Kidney tubule cell (primary cell): ENCODE measurements around the gene TBC1D23.
"Not testable (repeated sequence)": the region's sequence is repeated elsewhere in the genome, so short reads cannot be mapped to it uniquely, and the experiment has no call there.

Experiments
- DNase-seq: peaks from one replicate; pipeline ENCODE4 v3.0.0-alpha.2; 2018; ENCODE audit warnings: low spot score

Gene TBC1D23

DNA sequence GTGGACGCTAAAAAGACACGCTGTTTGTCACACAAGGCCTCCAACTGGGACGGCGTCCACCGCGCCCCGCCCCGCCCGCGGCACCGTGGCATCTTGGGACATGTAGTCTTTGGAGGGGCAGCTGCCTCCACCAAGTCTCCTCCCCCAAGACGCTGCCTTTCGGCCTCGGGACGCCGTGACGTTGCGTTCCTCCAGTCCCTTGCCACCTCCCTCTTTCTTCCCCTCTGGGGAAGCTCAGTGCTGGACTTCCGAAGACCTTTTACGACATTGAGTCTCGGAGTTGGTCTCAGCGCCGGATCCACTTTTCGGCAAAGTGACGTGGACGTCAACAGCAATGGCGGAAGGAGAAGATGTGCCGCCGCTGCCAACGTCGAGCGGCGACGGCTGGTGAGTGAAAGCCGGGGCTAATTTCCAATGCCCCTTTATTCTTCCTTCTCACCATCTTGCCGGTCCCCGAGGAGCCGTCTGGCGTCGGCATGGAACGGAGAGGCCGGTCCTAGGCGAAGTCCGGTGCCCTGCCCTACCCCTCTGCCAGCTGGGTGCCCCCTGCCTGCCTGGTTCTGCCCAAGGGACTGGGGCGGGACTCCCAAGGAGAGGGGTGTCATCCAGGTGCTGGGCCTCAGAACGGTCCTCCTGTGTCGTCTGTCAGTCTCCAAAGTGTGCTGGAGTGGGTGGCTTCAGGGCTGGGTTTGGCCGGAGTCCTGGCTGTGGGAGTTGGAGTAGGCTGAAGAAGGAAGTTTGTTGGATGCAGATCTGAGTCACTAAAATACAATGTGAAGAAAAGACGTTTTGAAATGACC lies at the start of gene TBC1D23:
Gene TBC1D23, plus strand, starts transcription at position 308 of the 800 bp plus-strand sequence. Its CDS starts 27 bp downstream, at position 335.
- peak; percentile 100 for DNase-seq

DNA sequence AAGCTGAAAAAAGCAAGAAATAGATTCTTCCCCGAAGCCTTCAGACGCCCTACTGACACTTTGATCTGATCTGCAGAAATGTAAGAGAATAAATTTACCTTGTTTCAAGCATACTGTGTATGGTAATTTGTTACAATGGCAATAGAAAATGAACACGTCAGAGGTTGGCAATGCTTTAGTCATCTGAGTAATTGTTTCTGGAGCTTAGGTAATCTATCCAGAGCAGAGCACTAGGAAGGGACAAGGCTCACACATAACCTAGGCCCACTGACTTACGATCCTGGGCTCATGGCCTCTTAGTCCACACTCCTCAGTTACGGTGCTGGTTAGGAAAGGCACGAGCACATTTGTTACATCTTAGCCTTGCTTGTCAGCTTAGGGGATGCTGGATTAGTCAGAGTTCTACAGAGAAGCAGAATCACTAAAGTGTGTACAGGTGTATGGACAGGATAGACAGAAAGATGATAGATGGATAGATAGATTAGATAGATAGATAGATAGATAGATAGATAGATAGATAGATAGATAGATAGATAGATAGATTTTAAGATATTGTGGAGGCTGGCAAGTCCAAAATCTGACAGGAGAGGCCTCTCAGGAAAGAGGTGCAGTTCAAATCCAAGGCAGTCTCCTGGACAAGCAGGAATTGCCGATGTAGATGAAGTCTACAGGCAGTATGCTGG lies 46.8 kb upstream of the TBC1D23 start:
- peak; percentile 12 for DNase-seq

DNA sequence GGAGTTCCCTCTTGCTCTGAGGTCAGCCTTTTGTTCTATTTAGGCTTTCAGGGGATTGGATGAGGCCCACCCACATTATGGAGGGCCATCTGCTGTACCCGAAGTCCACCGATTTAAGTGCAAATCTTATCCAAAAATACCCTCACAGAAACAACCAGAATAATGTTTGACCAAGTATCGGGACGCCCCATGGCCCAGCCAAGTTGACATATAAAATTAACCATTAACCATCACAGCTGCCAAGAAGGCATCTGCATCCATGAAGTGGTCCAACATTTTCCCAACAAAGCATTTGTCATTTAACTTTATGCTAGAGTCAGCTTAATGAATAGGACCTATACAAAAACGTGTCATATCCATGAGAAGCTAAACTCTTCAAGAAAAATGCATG lies 46.2 kb upstream of the TBC1D23 start:
- DNase-seq: no peak

DNA sequence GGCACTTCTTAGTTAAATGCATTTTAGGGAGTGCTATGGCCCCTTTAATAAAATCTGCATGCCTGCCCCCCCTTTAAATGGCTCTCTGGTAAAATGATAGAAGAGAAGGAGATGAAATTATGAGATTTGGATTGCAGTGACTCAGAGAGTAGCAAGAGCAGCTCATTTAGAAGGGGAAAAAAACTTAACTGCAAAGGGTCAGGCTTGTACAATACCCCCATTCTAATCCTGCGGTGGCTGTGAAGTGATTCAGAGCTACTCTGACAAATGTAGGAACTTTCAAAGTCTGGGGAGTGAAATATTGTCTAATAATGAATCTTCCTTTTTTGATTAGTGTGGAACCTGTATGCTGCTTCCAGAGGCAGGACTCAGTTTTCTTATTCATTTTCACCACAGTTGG lies 44.1 kb upstream of the TBC1D23 start:
- no peak for DNase-seq

DNA sequence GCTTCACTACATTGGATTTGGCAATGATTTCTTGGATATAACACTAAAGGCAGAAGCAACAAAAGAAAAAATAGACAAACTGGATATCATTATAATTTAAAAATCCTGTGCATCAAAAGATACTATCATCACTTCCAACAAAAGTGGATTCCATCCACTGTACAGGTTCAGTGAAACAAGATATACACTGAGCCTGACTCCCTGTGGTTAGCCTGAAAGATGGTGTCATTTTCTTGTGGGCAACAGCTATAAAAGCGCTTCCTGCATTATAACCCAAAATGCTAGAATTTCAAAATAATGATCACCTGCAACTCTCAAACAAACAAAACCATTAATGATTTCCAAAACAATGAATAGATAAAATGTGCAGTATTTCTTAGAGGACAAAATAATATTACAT lies 39.6 kb upstream of the TBC1D23 start:
- DNase-seq: no peak

DNA sequence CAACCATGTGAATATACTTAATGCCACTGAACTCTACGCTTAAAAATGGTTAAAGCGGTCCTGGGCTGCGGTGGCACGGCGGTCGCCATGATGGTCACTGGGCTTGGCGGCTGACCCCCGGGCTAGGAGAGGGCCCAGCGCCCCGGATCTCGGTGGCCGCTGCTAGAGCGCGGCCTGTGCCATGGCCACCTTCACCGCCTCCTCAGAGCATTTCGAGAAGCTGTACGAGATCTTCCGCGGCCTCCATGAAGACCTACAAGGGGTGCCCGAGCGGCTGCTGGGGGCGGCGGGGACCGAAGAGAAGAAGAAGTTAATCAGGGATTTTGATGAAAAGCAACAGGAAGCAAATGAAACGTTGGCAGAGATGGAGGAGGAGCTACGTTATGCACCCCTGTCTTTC lies 35.6 kb upstream of the TBC1D23 start:
- no peak for DNase-seq

DNA sequence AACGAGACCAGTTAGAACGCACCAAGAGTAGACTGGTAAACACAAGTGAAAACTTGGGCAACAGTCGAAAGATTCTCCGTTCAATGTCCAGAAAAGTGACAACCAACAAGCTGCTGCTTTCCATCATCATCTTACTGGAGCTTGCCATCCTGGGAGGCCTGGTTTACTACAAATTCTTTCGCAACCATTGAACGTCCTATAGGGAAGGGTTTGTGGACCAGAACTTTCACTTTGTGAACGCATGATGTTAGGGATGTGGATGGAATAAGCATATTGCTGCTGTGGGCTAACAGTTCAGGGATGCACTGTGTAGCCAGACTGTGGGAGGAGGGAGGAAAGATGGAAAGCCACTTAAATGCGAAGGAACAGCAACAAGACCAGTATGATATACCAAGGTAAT lies 34.9 kb upstream of the TBC1D23 start:
- DNase-seq: no peak

DNA sequence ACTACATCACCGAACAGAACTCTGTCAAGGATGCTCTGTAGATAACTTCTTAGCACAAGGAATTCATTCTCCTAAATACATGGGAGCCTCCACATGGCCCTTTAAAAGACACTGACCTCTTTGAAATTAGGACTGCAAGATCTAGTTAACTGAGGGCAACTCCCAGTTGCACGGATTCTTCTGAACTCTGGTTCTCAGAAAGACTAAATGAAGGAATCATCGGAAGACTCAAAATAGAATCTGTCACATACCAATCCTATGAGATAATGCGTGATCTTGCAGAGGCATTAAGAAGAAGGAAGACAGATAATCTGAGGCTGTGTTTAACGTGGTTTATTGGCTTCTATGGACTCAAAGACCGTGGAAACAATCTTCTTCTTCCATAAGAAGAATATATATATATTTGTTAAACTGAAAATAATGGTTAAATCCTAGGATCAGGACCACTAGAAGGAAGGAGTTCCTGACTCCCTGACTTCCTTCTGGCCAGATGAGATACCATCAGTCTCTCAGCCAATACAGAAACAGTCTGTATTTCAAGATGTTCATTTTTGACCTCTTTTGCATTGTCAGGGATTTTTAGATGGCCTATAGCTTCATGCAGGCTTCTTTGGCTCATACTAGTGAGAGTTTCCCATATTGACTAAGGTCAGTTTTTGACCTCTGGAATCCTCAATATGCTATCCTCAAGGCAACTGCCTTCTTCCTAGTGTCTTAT lies 33.9 kb upstream of the TBC1D23 start:
- peak; percentile 33 for DNase-seq

DNA sequence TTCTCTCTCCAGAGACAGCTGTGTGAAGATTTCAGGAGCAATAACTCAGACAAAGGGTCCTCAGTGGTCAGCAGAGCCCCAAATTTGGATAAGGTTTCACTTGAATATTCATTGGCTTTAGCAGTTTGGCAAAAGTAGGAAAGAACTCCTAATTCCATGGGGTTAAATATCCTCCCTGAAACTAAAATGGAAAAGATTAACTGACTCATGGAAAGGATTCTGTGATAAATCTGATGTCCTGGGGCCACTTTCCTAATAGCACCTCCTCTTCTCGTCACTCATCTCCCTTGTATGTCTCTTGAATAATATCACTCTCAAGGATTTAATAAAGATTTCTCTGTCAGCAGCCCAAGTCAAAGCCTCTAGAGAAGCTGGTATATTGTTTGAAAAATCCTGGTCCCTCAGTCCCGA lies 33.3 kb upstream of the TBC1D23 start:
- DNase-seq: no peak

DNA sequence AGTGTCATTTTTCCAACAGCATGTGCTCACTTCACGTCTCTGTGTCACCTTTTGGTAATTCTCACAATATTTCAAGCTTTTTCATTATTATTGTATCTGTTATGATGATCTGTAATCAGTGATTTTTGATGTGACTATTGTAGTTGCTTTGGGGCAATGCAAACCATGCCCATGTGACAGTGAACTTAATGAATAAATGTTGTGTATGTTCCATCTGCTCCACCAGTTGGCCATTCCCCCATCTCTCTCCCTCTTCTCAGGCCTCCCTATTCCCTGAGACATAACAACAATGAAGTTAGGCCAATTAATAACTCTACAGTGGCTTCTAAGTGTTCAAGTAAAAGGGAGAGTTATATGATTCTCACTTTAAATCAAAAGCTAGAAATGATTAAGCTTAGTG lies 32.5 kb upstream of the TBC1D23 start:
- DNase-seq: no peak

DNA sequence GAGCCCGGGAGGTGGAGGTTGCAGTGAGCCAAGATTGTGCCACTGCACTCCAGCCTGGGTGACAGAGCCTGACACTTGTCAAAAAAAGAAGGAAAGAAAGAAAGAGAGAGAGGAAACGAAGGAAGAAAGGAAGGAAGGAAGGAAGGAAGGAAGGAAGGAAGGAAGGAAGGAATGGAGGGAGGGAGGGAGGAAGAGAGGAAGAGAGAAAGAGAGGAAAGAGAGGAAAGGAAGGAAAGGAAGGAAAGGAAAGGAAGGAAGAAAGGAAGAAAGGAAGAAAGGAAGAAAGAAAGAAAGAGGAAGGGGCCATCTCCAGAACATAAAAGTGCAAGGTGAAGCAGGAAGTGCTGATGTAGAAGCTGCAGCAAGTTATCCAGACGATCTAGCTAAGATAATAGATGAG lies 31.6 kb upstream of the TBC1D23 start:
- not testable (repeated sequence) for DNase-seq

DNA sequence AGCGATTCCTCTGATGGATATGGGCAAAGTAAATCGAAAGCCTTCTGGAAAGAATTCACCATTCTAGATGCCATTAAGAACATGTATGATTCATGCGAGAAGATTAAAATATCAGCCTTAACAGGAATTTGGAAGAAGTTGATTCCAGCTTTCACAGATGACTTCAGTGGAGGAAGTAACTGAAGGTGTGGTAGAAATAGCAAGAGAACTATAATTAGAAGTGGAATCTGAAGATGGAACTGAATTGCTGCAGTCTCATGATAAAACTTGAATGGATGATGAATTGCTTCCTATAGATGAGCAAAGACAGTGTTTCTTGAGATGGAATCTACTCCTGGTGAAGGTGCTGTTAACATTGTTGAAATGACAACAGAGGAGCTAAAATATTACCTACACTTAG lies 30.1 kb upstream of the TBC1D23 start:
- DNase-seq: no peak

DNA sequence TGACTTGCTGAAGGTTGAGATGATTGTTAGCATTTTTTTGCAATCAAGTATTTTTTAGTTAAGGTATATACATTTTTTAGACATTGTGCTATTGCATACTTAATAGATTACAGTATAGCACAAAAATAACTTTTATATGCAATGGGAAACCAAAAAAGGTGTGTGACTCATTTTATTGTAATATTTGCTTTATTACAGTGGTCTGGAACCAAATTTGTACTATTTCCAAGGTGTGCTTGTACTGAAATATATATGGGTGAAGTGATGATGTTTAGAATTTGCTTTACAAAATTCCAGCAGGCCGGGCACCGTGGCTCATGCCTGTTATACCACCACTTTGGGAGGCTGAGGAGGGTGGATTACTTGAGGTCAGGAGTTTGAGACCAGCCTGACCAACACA lies 29.1 kb upstream of the TBC1D23 start:
- no peak for DNase-seq

DNA sequence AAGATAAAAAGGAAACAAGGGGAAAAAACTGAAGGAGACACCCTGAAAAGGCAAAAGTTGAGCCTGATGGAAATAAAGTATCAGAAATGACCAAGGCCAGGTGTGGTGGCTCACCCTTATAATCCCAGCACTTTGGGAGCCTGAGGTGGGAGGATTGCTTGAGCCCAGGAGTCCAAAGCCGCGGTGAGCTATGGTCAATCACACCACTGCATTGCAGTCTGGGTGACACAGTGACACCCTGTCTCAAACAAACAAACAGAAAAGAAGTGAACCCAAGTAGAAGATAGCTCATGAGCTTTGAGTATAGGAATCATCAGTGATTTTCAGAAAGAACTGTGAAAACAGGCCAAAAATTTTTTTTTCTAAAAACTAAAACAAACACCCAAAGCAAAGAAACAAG lies 26.4 kb upstream of the TBC1D23 start:
- DNase-seq: no peak

DNA sequence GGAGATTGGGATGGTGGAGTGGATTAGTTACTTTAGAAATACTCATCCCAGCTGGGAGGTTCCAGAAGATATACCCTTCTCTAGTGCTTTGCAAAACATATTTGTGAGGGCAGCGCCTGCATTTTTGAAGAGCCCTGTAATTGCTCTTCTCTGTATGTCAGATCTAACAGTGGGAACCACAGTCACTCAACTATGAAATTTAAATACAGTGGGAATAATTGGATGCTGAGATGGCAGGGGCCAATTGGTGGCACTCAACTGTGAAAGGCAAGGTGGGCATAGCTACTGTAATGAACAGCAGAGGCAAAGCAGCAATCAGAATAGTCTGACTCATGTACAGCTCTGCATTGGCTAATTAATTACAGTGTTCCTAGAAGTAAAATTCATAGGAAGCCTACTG lies 22.2 kb upstream of the TBC1D23 start:
- DNase-seq: peak; percentile 18

DNA sequence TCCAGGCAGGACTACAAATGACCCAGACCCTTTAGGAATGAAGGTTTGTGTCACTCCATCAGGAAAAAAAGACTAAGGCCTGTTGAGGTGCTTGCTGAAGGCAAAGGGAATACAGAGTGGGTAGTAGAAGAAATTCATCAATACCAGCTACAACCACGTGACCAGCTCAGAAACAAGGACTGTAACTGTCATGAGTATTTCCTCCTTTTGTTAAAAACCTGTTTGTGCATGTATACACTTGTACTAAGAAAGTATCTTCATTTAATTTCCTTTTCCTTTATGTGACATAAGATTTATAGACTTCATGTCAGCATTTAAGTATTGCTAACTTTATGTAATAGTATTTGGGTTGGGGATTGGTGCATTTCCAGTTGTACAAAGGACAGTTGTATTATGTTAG lies 18.3 kb upstream of the TBC1D23 start:
- not testable (repeated sequence) for DNase-seq

DNA sequence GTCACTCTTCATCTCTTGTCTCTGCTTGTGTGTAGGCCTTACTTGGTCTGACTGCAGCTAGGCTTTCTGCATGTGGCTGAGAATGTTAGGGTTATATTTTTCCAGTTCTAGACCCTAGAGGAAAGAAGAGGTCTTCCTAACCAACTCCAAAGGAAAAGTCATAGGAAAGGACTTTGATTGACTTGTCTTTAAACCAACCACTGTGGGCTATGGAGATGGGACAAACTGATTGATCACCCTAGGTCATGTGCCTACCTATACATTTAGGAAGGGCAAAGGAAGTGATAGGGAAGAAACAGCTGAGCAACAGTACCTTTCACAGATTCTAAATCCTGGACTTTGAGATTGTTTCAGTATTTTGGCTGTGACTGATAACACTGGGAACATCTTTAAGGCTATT lies 16.5 kb upstream of the TBC1D23 start:
- DNase-seq: no peak

DNA sequence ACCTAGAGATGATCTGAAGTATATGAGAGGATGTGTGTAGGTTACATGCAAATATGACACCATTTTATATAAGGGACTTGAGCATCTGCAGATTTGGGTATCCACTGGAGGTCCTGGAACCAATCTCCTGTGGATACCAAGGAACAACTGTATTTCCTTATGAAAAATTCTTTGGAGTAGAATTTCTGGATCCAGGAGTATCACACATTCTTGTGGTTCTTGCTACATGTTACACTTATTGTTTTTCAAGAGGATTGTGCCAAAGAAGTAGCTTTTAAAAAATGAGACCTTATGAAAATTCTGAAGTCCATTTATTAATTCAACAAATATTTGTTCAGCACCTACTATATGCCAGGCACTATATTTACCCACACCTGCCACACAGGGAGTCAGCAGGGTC lies 15.7 kb upstream of the TBC1D23 start:
- no peak for DNase-seq

DNA sequence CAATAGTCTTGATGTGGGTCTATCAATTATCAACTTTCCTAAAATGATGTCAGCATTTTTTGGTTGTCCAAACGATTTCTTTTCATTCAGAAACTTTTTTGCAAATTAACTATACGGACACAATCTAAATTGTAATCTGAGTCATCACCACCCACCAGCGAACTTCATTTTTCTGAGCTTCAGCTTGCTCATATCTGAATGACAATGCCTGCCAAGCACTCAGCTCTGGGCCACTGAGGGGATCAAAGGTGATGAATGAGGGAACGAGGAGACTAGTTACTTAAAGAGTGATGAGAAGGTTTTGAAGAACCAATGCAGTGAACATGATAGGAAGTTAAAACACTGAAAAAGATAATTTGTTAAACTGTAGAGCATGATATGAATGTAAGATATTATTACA lies 14.9 kb upstream of the TBC1D23 start:
- peak; percentile 50 for DNase-seq

DNA sequence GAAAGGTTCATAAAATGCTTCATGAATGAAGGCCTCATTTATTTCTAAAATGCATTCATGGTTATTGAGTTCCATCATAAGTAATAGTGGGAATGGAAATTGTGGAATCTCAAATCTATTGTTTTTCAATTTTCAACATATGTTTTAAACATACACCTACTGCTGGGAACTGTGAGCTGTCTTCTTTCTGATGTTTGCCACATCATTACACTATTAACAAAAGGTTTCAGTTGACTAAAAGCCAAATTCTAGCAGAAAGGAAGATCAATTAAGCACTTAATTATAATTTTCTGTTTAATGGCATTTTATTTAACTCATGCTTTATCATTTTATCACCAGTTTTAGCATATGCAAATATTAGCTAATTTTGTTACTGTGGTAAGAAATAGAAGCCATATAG lies 13.8 kb upstream of the TBC1D23 start:
- no peak for DNase-seq

DNA sequence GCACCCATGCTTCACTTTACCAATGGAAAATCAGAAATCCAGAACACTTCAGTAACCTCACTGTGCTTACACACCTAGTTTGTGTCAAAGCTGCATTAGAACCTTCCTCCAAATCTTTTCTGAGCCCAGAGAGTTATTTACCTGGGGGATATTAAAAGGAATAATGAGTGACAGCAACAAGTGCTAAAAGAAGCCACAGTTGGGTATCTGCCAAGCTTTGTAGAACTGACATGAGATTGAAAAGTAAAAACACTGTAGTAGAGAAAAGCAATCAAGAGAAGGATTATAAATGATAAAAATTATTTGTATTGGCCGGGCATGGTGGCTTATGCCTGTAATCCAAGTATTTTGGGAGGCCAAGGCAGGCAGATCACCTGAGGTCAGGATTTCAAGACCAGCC lies 8.8 kb upstream of the TBC1D23 start:
- no peak for DNase-seq

DNA sequence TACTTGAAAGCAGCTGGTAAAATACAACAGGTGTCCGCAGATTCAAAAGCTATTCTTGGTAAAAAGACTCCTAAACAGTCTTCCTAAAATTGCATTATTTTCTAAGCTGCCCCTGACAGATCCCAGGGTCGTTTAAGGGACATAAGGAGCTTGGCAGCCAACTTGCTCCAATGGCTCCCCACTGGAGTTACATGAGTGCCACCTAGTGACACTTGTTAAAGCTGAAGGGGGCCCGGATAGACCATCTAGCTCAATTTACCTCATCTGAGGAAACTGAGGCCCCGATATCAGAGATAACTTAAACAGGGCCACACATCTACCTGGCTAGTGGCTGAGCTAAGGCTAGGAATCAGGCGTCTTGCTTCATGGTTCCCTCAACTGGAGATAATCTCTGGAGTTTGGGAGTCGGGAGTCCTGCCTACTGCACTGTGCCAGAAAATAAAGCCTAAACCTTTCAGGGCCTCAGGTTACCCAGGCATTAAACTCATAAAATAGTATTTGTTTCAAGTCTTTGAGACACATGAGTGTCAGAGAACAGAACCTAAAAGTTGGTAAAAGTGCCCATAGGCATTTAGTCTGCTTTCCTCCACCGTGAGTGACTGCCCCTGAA lies 6.5 kb upstream of the TBC1D23 start:
- DNase-seq: peak; percentile 70

DNA sequence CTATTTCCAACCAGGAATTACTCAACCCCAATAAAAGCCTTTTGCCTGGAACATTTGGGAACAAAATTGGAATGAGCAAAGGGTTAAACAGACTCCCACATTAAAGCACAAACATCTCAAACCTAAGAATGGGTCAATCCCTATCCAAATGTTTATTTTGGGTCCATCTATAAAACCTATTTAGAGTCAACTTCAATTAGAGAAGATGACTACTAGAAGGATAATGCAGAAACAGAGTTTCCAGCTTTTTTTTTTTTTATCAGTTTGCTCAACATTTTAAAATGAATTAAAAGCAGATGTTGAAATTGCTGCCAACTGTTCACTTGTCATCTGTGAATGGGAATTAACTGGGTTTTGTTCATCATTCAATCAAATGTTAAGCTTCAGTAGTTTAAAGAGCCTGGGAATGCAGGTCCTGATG lies 4.1 kb upstream of the TBC1D23 start:
- DNase-seq: no peak
